Measurements from ENCODE around the gene HLF.

DNA sequence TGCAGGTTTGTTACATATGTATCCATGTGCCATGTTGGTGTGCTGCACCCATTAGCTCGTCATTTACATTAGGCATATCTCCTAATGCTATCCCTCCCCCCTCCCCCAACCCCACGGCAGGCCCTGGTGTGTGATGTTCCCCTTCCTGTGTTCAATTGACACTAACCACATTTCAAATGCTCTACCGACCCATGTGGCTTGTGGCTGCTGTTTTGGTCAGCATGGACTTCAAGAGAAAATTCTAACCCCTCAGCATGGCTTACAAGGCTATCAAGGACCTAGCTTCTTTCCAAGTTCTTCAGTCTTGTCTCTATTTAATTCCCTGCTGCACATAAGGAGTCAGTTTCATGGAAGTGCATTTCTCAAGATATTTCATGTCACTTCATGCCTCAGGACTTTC, 103.9 kb downstream of the HLF start:
- TF ChIP-seq POLR2AphosphoS5 (IDR thresholded peaks at IDR 0.05) = no peak
- TF ChIP-seq, protein P1, sequence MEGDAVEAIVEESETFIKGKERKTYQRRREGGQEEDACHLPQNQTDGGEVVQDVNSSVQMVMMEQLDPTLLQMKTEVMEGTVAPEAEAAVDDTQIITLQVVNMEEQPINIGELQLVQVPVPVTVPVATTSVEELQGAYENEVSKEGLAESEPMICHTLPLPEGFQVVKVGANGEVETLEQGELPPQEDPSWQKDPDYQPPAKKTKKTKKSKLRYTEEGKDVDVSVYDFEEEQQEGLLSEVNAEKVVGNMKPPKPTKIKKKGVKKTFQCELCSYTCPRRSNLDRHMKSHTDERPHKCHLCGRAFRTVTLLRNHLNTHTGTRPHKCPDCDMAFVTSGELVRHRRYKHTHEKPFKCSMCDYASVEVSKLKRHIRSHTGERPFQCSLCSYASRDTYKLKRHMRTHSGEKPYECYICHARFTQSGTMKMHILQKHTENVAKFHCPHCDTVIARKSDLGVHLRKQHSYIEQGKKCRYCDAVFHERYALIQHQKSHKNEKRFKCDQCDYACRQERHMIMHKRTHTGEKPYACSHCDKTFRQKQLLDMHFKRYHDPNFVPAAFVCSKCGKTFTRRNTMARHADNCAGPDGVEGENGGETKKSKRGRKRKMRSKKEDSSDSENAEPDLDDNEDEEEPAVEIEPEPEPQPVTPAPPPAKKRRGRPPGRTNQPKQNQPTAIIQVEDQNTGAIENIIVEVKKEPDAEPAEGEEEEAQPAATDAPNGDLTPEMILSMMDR (IDR thresholded peaks at IDR 0.05) = no peak
